Adrenal gland (tissue), 12 donors: Measurements from ENCODE around the gene TP53INP2. TPM values are rescaled to one million over a fixed set of nuclear protein-coding genes. Genes with fewer than 3 reads are reported as not detected.

Source experiments
- DNase-seq, 7 donors: peaks; one replicate each; pipeline ENCODE4 v3.0.0-alpha.2; 2019 to 2020
- H3K27ac ChIP-seq, 5 donors: fragments of 200-600 bp; sonication (generic) in 4 of 5; 1 replicate in 3 of 5; 2 replicates in 2 of 5; pipeline versions ENCODE4 v1.5.1 to v1.8.0; 2016 to 2020; ENCODE audit warnings: mild to moderate bottlenecking in 1 of 5
- H3K27me3 ChIP-seq: fragments of 200-600 bp; 2 replicates; pipeline ENCODE4 v1.8.0; 2021
- H3K36me3 ChIP-seq, 2 donors: fragments of 200-600 bp; replicated peaks in 1 of 2; 1 replicate in 1 of 2; 2 replicates in 1 of 2; pipeline versions ENCODE4 v1.5.1 to v1.8.0; 2018 to 2022
- H3K4me1 ChIP-seq, 2 donors: fragments of 200-600 bp; replicated peaks in 1 of 2; 1 replicate in 1 of 2; 2 replicates in 1 of 2; pipeline versions ENCODE4 v1.5.1 to v1.8.0; 2018 to 2021
- H3K4me3 ChIP-seq, 4 donors: fragments of 200-600 bp; sonication (generic) in 3 of 4; one replicate each; pipeline ENCODE4 v1.5.1; 2016 to 2018
- H3K9me3 ChIP-seq, 3 donors: fragments of 200-600 bp; sonication (generic) in 1 of 3; replicated peaks in 1 of 3; 1 replicate in 2 of 3; 2 replicates in 1 of 3; pipeline versions ENCODE4 v1.5.1 to v1.8.0; 2016 to 2021
- CTCF ChIP-seq, 6 experiments: fragments of 450-650 bp in 4 of 6; fragments of 200-600 bp in 2 of 6; sonication (generic) in 1 of 6; IDR thresholded peaks; 1 replicate in 5 of 6; 2 replicates in 1 of 6; pipeline versions ENCODE4 v1.5.1 to v1.8.0; 2016 to 2021; ENCODE audit warnings: antibody characterized with exemption in 6 of 6, mild to moderate bottlenecking in 2 of 6, moderate library complexity in 1 of 6
- POLR2A ChIP-seq, 2 donors: fragments of 450-650 bp; IDR thresholded peaks; one replicate each; pipeline ENCODE4 v1.6.1; 2017; ENCODE audit warnings: antibody characterized with exemption in 2 of 2, mild to moderate bottlenecking in 2 of 2, moderate library complexity in 1 of 2
- WGBS, 4 donors: extraction: QIAGEN DNeasy Blood & Tissue Kit in 2 of 4; methylation state at CpG; one replicate each; pipeline versions ENCODE4 v1.1.5 to v1.1.7; 2013 to 2017; 5-methylcytosine and 5-hydroxymethylcytosine counted together
- intact Hi-C, 2 donors: fragments of 100-400 bp; cut with DNase I; formaldehyde crosslinking; loops; one replicate each; pipeline versions ENCODE4 v1.14.1 to v1.15.0; 2022 to 2023
- polyA plus RNA-seq, 3 donors: library from polyadenylated mRNA; stranded (reverse); fragments of 200-250 nt in 2 of 3; fragments of 350-450 nt in 1 of 3; fragmentation: Illumina TruSeq in 1 of 3; extraction: RNeasy Lipid Tissue Mini Kit (QIAGEN cat#74804) in 1 of 3; gene quantifications; one replicate each; pipeline ENCODE4 v1.2.3, GENCODE V29; 2013 to 2014
- total RNA-seq, 9 donors: library from RNA; depleted of rRNA in 4 of 9; stranded (reverse); fragments of >200 nt in 4 of 9; fragments of 120-200 nt in 1 of 9; fragmentation: NEBNext Ultra II Directional in 1 of 9; extraction: Animal tissue kit (Norgen Biotek cat#: 25700) in 1 of 9; gene quantifications; one replicate each; pipeline versions ENCODE4 v1.1.0 to v1.2.4, GENCODE V29; 2013 to 2023
- donor health status: healthy with polysubstance abuse.
- donor health status: Bipolar disorder and iron deficiency.
- donor health status: DM: yes; HTN: yes; CAD: no.
- donor health status: DM: no; HTN: no; CAD: no.
- donor health status: DM: no; HTN: no; CAD: no.
- donor health status: DM: yes; HTN: yes; CAD: no.

TP53INP2 gene
- total and polyA plus RNA-seq, 12 donors = 9.4 to 74.5 (median 18.7) TPM

- WGBS, 4 donors = 3 to 8% (median 4%) methylated on average over 15 to 61 of the region's 61 CpGs
- Histone ChIP-seq H3K27ac (peak overlapping the region; percentile 75 to 96 (median 91)), H3K4me3 (peak overlapping the region in 2 of 4 donors; percentile 59 to 92), H3K9me3 (no peaks in the 10 kb centered on the region), H3K27me3 (no peaks in the 10 kb centered on the region), H3K36me3 (peaks cover 0 to 10% of the 10 kb centered on the region in 2 donors), H3K4me1 (peaks cover 32 to 59% of the 10 kb centered on the region in 2 donors)
- TF ChIP-seq CTCF (IDR thresholded peaks at IDR 0.05) (no peak), POLR2A (IDR thresholded peaks at IDR 0.05) (peak; percentile 26 to 32)
- DNase-seq = peak in 6 of 7 donors; percentile 56 to 89 (median 72)
- intact Hi-C loops = loop anchor here (10.0 kb wide), 1 partner anchor 135 kb away; no protein-coding TSS in a partner anchor
Measured at GRCh38 chr20:34709831-34710567, 5.9 kb downstream of the TP53INP2 start.

GRCh38 chr20:34710568-34710839, 6.4 kb downstream of the TP53INP2 start:
- H3K9me3 ChIP-seq = no peaks in the 10 kb centered on the region
- H3K27ac ChIP-seq = peak overlapping the region in 1 of 5 donors; percentile 91
- no peaks in the 10 kb centered on the region for H3K27me3 ChIP-seq
- H3K4me1 ChIP-seq = peaks cover 27 to 53% of the 10 kb centered on the region in 2 donors
- TF ChIP-seq POLR2A (IDR thresholded peaks at IDR 0.05) (no peak), CTCF (IDR thresholded peaks at IDR 0.05) (no peak)
- intact Hi-C loops = no loop called here
- no peak for DNase-seq
- peak overlapping the region in 2 of 4 donors; percentile 59 to 92 for H3K4me3 ChIP-seq
- H3K36me3 ChIP-seq = peaks cover 0 to 10% of the 10 kb centered on the region in 2 donors

GRCh38 chr20:34710861-34711574, 6.9 kb downstream of the TP53INP2 start:
- H3K27ac ChIP-seq = peak overlapping the region in 1 of 5 donors; percentile 15
- no peaks in the 10 kb centered on the region for H3K9me3 ChIP-seq
- H3K27me3 ChIP-seq = no peaks in the 10 kb centered on the region
- peaks cover 0 to 10% of the 10 kb centered on the region in 2 donors for H3K36me3 ChIP-seq
- WGBS, 4 donors = 78 to 87% (median 84%) methylated on average over 6 to 9 of the region's 9 CpGs
- intact Hi-C loops = no loop called here
- peaks cover 23 to 48% of the 10 kb centered on the region in 2 donors for H3K4me1 ChIP-seq
- TF ChIP-seq CTCF (IDR thresholded peaks at IDR 0.05) = no peak
- no peak for TF ChIP-seq POLR2A (IDR thresholded peaks at IDR 0.05)
- H3K4me3 ChIP-seq = no peak overlapping the region
- DNase-seq = no peak

- 92 to 100% (median 98%) methylated on average over 3 of the region's 3 CpGs for WGBS, 4 donors
- peaks cover 23 to 42% of the 10 kb centered on the region in 2 donors for H3K4me1 ChIP-seq
- TF ChIP-seq POLR2A (IDR thresholded peaks at IDR 0.05) (no peak), CTCF (IDR thresholded peaks at IDR 0.05) (no peak)
- no peaks in the 10 kb centered on the region for H3K27me3 ChIP-seq
- H3K9me3 ChIP-seq = no peaks in the 10 kb centered on the region
- intact Hi-C loops = no loop called here
- H3K4me3 ChIP-seq = no peak overlapping the region
- H3K27ac ChIP-seq = peak overlapping the region in 1 of 5 donors; percentile 66
- peaks cover 0 to 10% of the 10 kb centered on the region in 2 donors for H3K36me3 ChIP-seq
- no peak for DNase-seq
Measured at GRCh38 chr20:34711813-34712430, 7.8 kb downstream of the TP53INP2 start.
